Immature natural killer cell (primary cell): ENCODE data around the gene WWC1. TPM values are rescaled to one million over a fixed set of nuclear protein-coding genes. Genes with fewer than 3 reads are reported as not detected.
"Not testable (repeated sequence)": the region's sequence is repeated elsewhere in the genome, so short reads cannot be mapped to it uniquely, and the experiment has no call there.

ENCODE experiments used
- DNase-seq, 3 donors: peaks; one replicate each; pipeline ENCODE4 v3.0.0; 2022; ENCODE audit warnings: mixed read lengths in 1 of 3
- H3K27ac Mint-ChIP-seq, 6 donors: one replicate each; pipeline ENCODE4 v1.8.0; 2020; ENCODE audit warnings: mixed read lengths in 6 of 6, mild to moderate bottlenecking in 5 of 6, inconsistent platforms in 4 of 6, moderate library complexity in 3 of 6
- H3K27me3 Mint-ChIP-seq, 3 donors: one replicate each; pipeline ENCODE4 v1.8.0; 2020 to 2021; ENCODE audit warnings: low read depth in 3 of 3, mild to moderate bottlenecking in 3 of 3, mixed read lengths in 3 of 3, moderate library complexity in 3 of 3, inconsistent platforms in 1 of 3
- H3K36me3 Mint-ChIP-seq, 3 donors: one replicate each; pipeline ENCODE4 v1.8.0; 2020; ENCODE audit warnings: mixed read lengths in 3 of 3, inconsistent platforms in 2 of 3, mild to moderate bottlenecking in 2 of 3
- H3K4me1 Mint-ChIP-seq, 2 donors: one replicate each; pipeline ENCODE4 v1.8.0; 2020; ENCODE audit warnings: inconsistent platforms in 2 of 2, mild to moderate bottlenecking in 2 of 2, mixed read lengths in 2 of 2, moderate library complexity in 1 of 2
- H3K4me3 Mint-ChIP-seq, 5 donors: one replicate each; pipeline ENCODE4 v1.8.0; 2020; ENCODE audit warnings: mild to moderate bottlenecking in 5 of 5, mixed read lengths in 5 of 5, inconsistent platforms in 3 of 5, moderate library complexity in 3 of 5
- H3K9me3 Mint-ChIP-seq, 6 donors: one replicate each; pipeline ENCODE4 v1.8.0; 2020; ENCODE audit warnings: mild to moderate bottlenecking in 6 of 6, mixed read lengths in 6 of 6, inconsistent platforms in 4 of 6, moderate library complexity in 3 of 6
- polyA plus RNA-seq, 3 donors: library from polyadenylated mRNA; unstranded; fragments of 300-500 nt; fragmentation: Illumina TruSeq; gene quantifications; one replicate each; pipeline ENCODE4 v1.2.3, GENCODE V29; 2021

Gene WWC1
- polyA plus RNA-seq, 3 donors from 2014 or later: 0.40 TPM; not detected in 2

- Mint-ChIP-seq H3K4me1 (no peaks in the 10 kb centered on the region), H3K27ac (no peak overlapping the region), H3K27me3 (peaks cover 2 to 9% (median 5%) of the 10 kb centered on the region in 3 donors), H3K9me3 (peaks cover 0 to 1% (median 0%) of the 10 kb centered on the region in 6 donors), H3K36me3 (no peaks in the 10 kb centered on the region), H3K4me3 (no peak overlapping the region)
- no peak for DNase-seq
These were observed 15.6 kb downstream of the WWC1 start for GRCh38 chr5:168307022-168307421.

- Mint-ChIP-seq H3K4me1 (no peaks in the 10 kb centered on the region), H3K36me3 (no peaks in the 10 kb centered on the region), H3K27me3 (peaks cover 2 to 9% (median 5%) of the 10 kb centered on the region in 3 donors), H3K27ac (no peak overlapping the region), H3K4me3 (no peak overlapping the region), H3K9me3 (peaks cover 0 to 1% (median 0%) of the 10 kb centered on the region in 6 donors)
- no peak for DNase-seq
These were observed 16.6 kb downstream of the WWC1 start for GRCh38 chr5:168307925-168308584.

GRCh38 chr5:168308976-168309598 lies 17.6 kb downstream of the WWC1 start:
- no peak for DNase-seq
- H3K27ac Mint-ChIP-seq: no peak overlapping the region

GRCh38 chr5:168310541-168310940 lies 19.1 kb downstream of the WWC1 start:
- not testable (repeated sequence) for H3K4me1 Mint-ChIP-seq, H3K9me3 Mint-ChIP-seq, H3K27me3 Mint-ChIP-seq, H3K27ac Mint-ChIP-seq, DNase-seq, H3K4me3 Mint-ChIP-seq, H3K36me3 Mint-ChIP-seq

More at GRCh38 chr5:168308976-168309598, 17.6 kb downstream of the WWC1 start:
- Mint-ChIP-seq H3K4me3 (no peak overlapping the region), H3K36me3 (no peaks in the 10 kb centered on the region), H3K9me3 (peaks cover 0 to 1% (median 0%) of the 10 kb centered on the region in 6 donors), H3K27me3 (peaks cover 2 to 9% (median 5%) of the 10 kb centered on the region in 3 donors), H3K4me1 (no peaks in the 10 kb centered on the region)

- no peak overlapping the region for H3K27ac Mint-ChIP-seq
- no peak for DNase-seq
- no peaks in the 10 kb centered on the region for H3K36me3 Mint-ChIP-seq
- H3K4me3 Mint-ChIP-seq: no peak overlapping the region
- no peaks in the 10 kb centered on the region for H3K4me1 Mint-ChIP-seq
- peaks cover 2 to 9% (median 3%) of the 10 kb centered on the region in 3 donors for H3K27me3 Mint-ChIP-seq
- peaks cover 0 to 1% (median 0%) of the 10 kb centered on the region in 6 donors for H3K9me3 Mint-ChIP-seq
These were observed 19.7 kb downstream of the WWC1 start for GRCh38 chr5:168311061-168311566.

GRCh38 chr5:168312606-168313295 lies 21.3 kb downstream of the WWC1 start:
- H3K9me3 Mint-ChIP-seq: peaks cover 0 to 1% (median 0%) of the 10 kb centered on the region in 6 donors
- H3K4me3 Mint-ChIP-seq: no peak overlapping the region
- no peaks in the 10 kb centered on the region for H3K4me1 Mint-ChIP-seq
- no peak for DNase-seq
- no peak overlapping the region for H3K27ac Mint-ChIP-seq
- H3K27me3 Mint-ChIP-seq: peaks cover 2 to 7% (median 3%) of the 10 kb centered on the region in 3 donors
- no peaks in the 10 kb centered on the region for H3K36me3 Mint-ChIP-seq

DNA sequence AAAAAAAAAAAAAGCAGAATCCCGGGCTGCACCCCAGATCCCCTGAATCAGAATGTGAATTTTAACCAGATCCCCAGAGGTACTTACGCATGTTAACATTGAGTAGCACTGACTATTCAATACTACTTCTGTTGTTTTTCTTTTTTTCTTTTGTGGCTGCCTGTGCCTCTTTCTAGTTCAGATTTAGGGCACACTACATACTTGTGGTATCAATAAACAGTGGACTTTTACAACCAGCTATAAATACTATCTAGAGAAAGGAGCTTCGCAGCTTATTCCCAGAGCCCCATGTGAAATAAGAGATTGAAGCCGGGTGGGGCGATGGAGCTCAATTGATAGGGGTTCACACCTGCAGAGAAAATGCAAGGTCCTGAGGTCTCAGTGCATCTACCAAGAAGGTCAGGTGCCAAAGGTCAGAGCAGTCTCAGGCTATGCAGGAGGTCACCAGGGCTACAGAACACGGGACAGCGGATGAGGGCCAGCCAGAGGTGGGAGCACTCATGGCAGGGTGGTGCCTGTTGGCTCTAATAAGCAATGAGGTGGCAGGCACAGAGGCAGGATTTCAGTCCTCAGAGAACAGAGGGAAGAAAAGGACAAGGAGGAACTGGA lies 22.3 kb downstream of the WWC1 start:
- no peak for DNase-seq
- peaks cover 2 to 7% (median 3%) of the 10 kb centered on the region in 3 donors for H3K27me3 Mint-ChIP-seq
- H3K4me3 Mint-ChIP-seq: no peak overlapping the region

DNA sequence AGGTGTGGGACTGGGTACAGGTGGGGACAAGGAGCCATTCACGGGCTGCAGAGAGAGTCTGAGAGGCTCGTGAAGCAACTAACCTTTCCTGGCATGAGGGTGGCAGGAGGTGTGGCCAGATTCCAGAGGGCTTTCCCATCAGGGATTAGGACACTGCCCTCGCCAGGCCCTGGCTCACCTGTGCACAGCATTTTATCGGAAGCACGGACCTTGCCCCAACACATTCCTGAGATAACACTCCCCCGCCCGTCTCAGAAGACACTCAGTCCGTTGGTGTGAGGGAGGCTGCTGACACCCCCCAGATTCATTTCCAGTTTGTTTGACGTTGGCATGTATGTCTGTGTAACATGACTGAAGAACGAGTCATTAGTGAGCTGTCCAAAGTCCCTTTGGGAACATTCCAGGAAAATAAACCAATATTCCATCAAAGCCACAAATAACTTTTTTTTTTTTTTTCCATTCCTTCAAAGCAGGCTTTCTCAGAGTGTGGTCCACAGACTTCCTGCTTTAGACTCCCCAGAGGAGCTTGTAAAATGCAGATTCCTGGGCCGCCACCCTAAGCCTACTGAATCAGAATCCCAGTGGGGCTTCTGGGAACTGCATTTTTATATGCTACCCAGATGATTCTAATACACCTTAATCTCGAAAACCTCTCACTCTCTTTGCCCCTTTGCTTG lies 23.4 kb downstream of the WWC1 start:
- H3K9me3 Mint-ChIP-seq: no peaks in the 10 kb centered on the region
- no peak overlapping the region for H3K27ac Mint-ChIP-seq
- H3K27me3 Mint-ChIP-seq: peaks cover under 1 to 5% (median 2%) of the 10 kb centered on the region in 3 donors
- no peak for DNase-seq
- no peak overlapping the region for H3K4me3 Mint-ChIP-seq
- H3K36me3 Mint-ChIP-seq: no peaks in the 10 kb centered on the region
- H3K4me1 Mint-ChIP-seq: no peaks in the 10 kb centered on the region

More for the DNA sequence above, 22.3 kb downstream of the WWC1 start:
- no peaks in the 10 kb centered on the region for H3K36me3 Mint-ChIP-seq
- no peak overlapping the region for H3K27ac Mint-ChIP-seq
- H3K9me3 Mint-ChIP-seq: peaks cover 0 to 1% (median 0%) of the 10 kb centered on the region in 6 donors
- no peaks in the 10 kb centered on the region for H3K4me1 Mint-ChIP-seq

GRCh38 chr5:168315416-168316138 lies 24.1 kb downstream of the WWC1 start:
- DNase-seq: no peak
- H3K4me1 Mint-ChIP-seq: no peaks in the 10 kb centered on the region
- H3K27ac Mint-ChIP-seq: no peak overlapping the region
- H3K27me3 Mint-ChIP-seq: peaks cover 0 to 5% (median 2%) of the 10 kb centered on the region in 3 donors
- no peaks in the 10 kb centered on the region for H3K9me3 Mint-ChIP-seq
- H3K4me3 Mint-ChIP-seq: no peak overlapping the region
- H3K36me3 Mint-ChIP-seq: no peaks in the 10 kb centered on the region

GRCh38 chr5:168316139-168316578 lies 24.7 kb downstream of the WWC1 start:
- no peak overlapping the region for H3K27ac Mint-ChIP-seq
- H3K4me3 Mint-ChIP-seq: no peak overlapping the region
- peaks cover 0 to 5% (median under 1%) of the 10 kb centered on the region in 3 donors for H3K27me3 Mint-ChIP-seq
- DNase-seq: no peak
- H3K4me1 Mint-ChIP-seq: no peaks in the 10 kb centered on the region
- no peaks in the 10 kb centered on the region for H3K9me3 Mint-ChIP-seq
- no peaks in the 10 kb centered on the region for H3K36me3 Mint-ChIP-seq

DNA sequence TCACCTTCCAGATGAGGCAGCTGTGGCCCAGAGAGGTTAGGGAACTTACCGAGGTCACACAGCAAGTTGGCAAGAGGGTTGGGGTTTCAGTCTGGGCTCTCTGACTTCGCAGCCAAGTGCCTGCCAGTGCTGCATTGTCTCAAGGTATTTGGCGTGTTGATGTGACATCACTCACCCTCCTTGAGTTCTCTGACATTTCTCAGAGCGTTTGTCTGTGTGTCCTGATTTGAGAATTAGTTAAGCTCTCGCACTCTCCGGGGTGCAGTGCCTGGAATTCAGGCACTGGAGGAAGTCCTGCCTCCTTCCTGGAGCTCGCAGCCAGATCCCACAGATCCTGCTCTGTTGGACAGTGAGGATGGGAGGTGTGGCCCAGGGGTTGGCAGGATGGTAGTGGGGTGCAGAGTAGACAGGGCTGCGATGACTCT lies 25.7 kb downstream of the WWC1 start:
- Mint-ChIP-seq H3K36me3 (no peaks in the 10 kb centered on the region), H3K9me3 (no peaks in the 10 kb centered on the region), H3K4me3 (no peak overlapping the region), H3K27ac (no peak overlapping the region), H3K27me3 (peaks cover 0 to 5% (median 0%) of the 10 kb centered on the region in 3 donors), H3K4me1 (no peaks in the 10 kb centered on the region)
- no peak for DNase-seq

DNA sequence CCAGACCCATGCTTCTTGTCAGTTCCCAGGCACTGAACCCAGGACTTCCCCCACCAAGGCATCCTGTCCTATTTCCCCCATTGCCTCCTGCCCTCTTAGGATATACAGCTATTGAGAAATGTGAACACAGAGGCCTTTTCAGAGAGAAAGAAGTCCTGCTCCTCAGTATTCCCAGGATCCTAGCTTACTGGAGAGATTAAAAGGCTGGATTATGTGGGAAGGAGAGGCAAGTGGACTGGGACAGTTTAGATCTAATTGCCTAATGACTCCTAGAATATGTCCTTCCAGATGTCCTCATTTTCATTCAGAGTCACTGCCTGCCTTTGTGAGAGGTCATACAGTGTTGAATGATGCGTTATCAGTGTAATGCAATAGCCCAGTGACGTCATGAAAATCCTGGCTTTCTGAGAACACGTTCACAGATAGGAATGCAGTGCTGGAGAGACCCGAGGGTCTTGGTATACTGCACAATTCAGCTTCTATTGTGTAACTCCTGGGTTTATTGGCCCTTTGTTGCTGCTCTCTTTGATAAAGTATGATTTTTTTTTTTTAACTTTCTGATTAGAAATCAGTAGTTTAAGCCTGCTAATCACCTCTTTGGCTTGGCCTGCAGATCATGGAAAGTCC lies 26.2 kb downstream of the WWC1 start:
- Mint-ChIP-seq H3K27me3 (peaks cover 0 to 5% (median 2%) of the 10 kb centered on the region in 3 donors), H3K36me3 (no peaks in the 10 kb centered on the region)
- no peak for DNase-seq

More for the DNA sequence above, 26.2 kb downstream of the WWC1 start:
- no peaks in the 10 kb centered on the region for H3K4me1 Mint-ChIP-seq
- no peak overlapping the region for H3K4me3 Mint-ChIP-seq
- H3K27ac Mint-ChIP-seq: no peak overlapping the region
- H3K9me3 Mint-ChIP-seq: no peaks in the 10 kb centered on the region
